HG03575 (cell line): ENCODE data around the gene GP1BA.

Source experiments
- ATAC-seq: cut with Tn5 transposase; IDR thresholded peaks from one replicate; pipeline ENCODE4 v1.9.1; 2021; ENCODE audit not compliant: unreplicated experiment, insufficient number of reproducible peaks, low FRiP score; ENCODE audit errors: extremely low read depth

The GP1BA gene

DNA sequence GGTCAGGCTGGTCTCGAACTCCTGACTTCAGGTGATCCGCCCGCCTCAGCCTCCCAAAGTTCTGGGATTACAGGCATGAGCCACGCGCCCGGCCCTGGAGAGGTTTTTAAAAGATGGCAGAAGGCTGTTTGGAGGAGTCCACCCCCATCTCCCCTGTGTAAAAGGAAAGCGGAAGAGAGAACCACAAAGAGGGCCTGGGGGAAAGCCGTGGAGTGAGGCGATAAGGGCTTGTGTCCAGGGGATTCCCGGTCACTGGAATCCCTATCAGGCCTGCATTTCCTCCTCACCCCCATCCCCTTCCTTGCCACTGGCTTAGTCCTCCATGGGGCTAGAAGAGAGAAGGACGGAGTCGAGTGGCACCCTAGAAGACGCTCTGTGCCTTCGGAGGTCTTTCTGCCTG lies at the start of gene GP1BA:
Gene GP1BA, plus strand, starts transcription at position 315 of the 400 bp plus-strand sequence. CDS start 328 bp downstream, outside the sequence.
- no peak for ATAC-seq

DNA sequence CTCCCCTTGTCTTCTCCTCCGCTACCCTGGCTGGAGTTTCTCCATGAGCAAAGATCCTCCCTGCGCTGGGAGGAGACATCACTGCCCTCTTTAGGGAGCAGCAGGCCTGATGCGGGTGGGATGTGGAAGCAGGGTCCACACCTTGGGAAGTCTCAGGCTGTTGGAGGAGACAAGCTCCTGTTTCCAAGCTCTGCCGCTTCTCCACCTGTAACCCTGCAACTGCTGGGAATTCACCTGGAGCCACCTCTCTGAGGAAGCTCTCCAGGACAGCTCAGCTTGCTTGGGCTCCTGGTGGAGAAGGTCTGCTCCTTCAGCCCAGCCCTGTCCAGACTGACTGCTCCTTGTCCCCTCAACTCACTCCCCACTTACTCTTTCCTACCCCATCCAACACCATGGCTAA lies 47.6 kb upstream of the GP1BA start:
- no peak for ATAC-seq

DNA sequence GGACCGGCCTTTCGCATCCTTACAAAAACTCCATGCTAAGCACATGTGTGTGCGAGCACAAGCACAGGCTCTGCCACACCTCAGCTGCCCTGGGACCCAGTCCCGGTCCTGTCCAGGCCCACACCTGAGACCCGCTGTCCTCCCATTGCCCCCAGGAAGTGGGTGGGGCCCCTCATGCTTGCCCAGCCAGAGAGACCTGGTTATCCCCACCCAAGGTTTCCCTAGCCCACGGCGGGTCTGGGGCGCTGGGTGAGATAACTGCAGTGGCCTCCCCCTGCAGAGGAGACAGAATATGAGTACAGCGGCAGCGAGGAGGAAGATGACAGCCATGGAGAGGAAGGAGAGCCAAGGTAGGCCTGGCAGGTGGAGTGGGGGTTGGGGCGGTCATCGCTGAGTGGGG lies 45.2 kb upstream of the GP1BA start:
- no peak for ATAC-seq

GRCh38 chr17:4887581-4887980 lies 44.5 kb upstream of the GP1BA start:
- ATAC-seq = no peak

- no peak for ATAC-seq
Measured at GRCh38 chr17:4891411-4892410, 40.4 kb upstream of the GP1BA start.

DNA sequence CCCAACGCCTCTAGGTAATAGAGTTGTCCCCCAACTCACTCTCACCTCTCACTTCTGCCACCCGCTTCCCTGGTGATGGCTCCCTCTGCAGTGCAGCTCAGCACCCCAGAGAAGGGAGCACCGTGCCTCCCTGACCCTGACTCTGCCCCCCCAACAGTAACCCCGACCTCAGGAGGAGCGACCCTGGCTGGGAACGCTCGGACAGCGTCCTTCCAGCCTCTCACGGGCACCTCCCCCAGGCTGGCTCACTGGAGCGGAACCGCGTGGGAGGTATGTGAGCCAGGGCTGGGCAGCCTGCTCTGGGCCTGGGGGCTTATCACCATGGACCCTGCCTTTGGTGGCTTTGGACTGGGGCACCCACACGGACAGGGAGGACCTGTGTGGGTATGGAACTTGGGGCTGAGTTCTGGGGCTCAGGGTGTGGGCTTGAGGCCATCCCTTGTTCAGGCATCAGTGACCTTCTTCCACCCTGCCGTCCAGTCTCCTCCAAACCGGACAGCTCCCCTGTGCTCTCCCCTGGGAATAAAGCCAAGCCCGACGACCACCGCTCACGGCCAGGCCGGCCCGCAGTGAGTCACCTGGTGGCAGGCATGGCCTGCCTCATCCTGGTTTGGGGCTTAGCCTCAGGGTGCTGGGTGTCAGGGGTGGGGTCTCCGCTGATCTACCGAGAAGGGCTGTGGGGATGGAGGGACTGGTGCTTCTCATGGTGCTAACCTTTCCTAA lies 39.4 kb upstream of the GP1BA start:
- no peak for ATAC-seq

- no peak for ATAC-seq
Measured at GRCh38 chr17:4893272-4893671, 38.8 kb upstream of the GP1BA start.

GRCh38 chr17:4893721-4894560 lies 38.1 kb upstream of the GP1BA start:
- ATAC-seq = no peak

DNA sequence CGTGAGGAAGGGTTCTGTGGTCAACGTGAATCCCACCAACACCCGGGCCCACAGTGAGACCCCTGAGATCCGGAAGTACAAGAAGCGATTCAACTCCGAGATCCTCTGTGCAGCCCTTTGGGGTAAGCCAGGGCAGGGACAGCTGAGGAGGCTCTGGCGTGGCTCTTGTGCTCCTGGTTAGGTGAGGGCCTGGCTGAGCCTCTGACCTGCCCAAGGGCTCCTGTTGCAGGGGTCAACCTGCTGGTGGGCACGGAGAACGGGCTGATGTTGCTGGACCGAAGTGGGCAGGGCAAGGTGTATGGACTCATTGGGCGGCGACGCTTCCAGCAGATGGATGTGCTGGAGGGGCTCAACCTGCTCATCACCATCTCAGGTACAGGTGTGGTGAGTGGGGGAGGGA lies 37.0 kb upstream of the GP1BA start:
- no peak for ATAC-seq

DNA sequence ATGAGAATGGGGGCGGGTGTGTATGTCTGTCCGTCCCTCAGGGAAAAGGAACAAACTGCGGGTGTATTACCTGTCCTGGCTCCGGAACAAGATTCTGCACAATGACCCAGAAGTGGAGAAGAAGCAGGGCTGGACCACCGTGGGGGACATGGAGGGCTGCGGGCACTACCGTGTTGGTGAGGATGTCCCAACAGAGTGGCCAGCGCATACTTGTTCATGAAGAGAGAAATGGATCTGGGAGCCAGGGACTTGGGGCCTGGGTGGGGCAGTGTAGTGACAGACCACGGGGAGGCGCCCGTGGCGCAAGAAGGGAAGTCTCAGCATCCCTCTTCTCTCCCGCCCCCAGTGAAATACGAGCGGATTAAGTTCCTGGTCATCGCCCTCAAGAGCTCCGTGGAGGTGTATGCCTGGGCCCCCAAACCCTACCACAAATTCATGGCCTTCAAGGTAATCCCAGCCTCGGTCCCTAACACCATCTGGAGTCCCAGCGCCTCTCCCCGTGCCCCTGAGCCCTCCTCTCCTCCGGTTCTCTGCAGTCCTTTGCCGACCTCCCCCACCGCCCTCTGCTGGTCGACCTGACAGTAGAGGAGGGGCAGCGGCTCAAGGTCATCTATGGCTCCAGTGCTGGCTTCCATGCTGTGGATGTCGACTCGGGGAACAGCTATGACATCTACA lies 36.3 kb upstream of the GP1BA start:
- ATAC-seq = no peak

DNA sequence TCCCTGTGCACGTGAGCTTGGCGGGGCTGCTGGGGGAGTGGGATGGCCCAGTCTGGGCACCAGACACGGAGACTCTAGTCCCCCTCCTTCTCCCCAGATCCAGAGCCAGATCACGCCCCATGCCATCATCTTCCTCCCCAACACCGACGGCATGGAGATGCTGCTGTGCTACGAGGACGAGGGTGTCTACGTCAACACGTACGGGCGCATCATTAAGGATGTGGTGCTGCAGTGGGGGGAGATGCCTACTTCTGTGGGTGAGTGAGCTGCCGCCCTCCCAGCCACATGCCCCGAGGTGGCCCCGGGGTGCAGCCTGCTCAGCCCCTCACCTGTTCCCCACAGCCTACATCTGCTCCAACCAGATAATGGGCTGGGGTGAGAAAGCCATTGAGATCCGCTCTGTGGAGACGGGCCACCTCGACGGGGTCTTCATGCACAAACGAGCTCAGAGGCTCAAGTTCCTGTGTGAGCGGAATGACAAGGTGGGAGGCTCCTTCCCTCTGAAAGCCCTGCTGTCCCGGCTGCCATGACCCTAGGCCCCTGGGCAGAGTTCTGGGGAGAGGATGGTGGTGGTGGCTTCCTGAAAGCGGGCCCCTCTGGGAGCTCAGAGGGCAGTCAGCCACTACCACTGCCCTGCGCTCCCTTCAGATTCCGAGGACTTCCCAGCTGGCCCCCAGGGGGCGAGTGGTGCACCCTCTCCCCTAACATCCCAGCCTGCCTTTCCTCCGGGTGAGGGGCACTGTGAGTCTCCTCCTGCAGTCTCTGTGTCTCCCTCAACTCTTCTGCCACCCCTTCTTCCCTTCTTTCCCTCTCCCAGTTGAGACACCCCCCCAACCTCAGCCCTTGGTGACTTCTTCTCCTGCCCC lies 35.5 kb upstream of the GP1BA start:
- ATAC-seq = no peak

DNA sequence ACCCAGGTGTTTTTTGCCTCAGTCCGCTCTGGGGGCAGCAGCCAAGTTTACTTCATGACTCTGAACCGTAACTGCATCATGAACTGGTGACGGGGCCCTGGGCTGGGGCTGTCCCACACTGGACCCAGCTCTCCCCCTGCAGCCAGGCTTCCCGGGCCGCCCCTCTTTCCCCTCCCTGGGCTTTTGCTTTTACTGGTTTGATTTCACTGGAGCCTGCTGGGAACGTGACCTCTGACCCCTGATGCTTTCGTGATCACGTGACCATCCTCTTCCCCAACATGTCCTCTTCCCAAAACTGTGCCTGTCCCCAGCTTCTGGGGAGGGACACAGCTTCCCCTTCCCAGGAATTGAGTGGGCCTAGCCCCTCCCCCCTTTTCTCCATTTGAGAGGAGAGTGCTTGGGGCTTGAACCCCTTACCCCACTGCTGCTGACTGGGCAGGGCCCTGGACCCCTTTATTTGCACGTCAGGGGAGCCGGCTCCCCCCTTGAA lies 34.8 kb upstream of the GP1BA start:
- no peak for ATAC-seq

DNA sequence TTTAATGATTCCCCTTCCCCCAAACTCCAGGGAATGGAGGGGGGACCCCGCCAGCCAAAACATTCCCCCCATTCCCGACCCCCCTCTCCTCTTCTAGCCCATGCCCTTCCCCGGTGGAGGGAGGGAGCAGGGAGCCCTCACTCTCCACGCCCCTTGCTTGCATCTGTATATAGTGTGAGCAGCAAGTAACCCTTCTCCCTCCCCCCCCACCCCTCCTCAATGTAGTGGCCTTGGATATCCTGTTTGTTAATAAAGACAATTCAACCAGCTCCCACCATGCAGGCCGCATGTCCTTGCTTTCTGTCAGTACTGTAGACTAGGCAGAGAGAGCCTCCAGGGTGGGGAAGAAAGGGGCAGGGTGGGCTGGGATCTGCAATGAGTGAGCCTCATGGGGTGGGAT lies 34.3 kb upstream of the GP1BA start:
- ATAC-seq = no peak

GRCh38 chr17:4898351-4898750 lies 33.7 kb upstream of the GP1BA start:
- ATAC-seq = no peak

DNA sequence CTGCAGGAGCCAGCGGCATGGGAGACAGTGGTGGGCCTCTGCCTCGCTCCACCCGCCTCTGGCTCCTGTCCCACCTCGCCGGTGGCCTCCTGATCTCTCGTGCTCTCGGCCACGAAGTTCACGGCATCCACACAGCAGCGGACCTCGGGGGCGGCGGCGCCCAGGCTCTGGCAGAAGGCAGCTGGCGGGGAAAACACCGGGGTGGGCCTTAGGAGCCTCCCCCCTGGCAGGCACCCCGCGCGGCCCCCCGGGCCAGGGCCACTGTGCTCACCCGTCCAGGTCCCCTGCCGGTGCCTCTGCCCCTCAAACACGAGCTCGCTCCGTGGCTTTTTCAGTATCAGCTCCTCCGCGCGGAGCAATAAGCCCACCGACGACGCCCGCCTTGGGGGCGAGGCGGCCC lies 33.1 kb upstream of the GP1BA start:
- no peak for ATAC-seq

DNA sequence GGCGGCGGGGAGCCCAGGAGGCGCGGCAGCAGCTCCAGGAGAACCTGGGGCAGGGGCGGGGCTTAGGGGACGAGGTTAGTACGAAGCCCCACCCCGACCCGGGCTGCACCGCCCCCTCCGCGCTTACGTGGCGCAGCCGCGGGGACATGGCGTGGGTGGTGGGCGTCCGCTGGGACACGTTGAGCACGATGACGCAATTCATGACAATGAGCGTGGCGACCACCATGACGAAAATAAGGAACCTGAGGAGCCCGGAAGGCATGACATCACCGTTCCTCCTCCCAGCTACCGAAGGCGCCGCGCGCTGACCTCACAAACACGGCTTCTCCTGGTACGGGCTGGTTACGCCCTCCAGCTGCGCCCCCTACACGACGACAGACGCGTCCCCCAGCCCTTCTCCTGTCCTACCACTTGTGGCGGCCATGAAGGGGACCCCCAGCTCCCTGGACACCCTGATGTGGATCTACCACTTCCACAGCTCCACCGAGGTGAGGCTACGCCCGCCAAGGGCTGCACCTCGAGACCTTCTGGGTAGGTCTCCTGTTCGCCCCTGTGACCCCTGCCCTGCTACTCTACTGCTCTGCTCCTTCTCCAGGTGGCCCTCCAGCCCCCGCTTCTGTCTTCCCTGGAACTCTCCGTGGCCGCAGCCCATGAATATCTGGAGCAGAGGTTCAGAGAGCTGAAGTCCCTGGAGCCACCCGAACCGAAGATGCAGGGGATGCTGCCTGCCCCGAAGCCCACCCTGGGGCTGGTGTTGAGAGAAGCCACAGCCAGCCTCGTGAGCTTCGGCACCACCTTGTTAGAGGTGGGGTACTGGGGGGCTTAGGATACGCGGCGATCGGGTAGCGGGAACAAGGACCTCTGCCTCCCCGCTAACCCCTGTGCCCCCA lies 32.5 kb upstream of the GP1BA start, which contains the start of gene C17orf107:
Gene C17orf107, plus strand, starts transcription at position 196 of the 890 bp plus-strand sequence. Its CDS starts 227 bp downstream, at position 423.
- ATAC-seq = no peak
